H1 (cell line): ENCODE measurements around the gene FARS2. TPM values are rescaled to one million over a fixed set of nuclear protein-coding genes. Genes with fewer than 3 reads are reported as not detected.

Source experiments
- CTCF ChIA-PET: fragments of 300-600 bp; sonication (Branson Sonifier 250); formaldehyde crosslinking; loops from one replicate; lab custom pipeline; 2021; ENCODE audit not compliant: partially characterized antibody; lab: Charles Lee
- POLR2A ChIA-PET: fragments of 300-600 bp; sonication (Branson Sonifier 250); formaldehyde crosslinking; loops from one replicate; lab custom pipeline; 2021; ENCODE audit warnings: inconsistent platforms; ENCODE audit not compliant: partially characterized antibody; lab: Charles Lee
- DNase-seq, 2 experiments: peaks; one replicate each; pipeline versions ENCODE4 v3.0.0 to v3.0.0-alpha.2; 2010 to 2022; ENCODE audit warnings: low spot score in 2 of 2, low read depth in 1 of 2, mixed read lengths in 1 of 2
- FAIRE-seq: peaks from 2 replicates; lab custom pipeline; 2011; peaks lifted over from hg19 to GRCh38; lab: Jason Lieb, UNC
- H2AFZ ChIP-seq: 2 replicates; pipeline ENCODE4 v1.8.1; 2012; ENCODE audit warnings: low read length, inconsistent platforms
- H2AK5ac ChIP-seq: 2 replicates; pipeline ENCODE4 v1.6.1; 2013; ENCODE audit warnings: low read depth, low read length
- H2BK120ac ChIP-seq: replicated peaks from 2 replicates; pipeline ENCODE3; 2013; ENCODE audit warnings: low read depth, low read length, inconsistent platforms
- H2BK12ac ChIP-seq: 2 replicates; pipeline ENCODE4 v1.6.1; 2013; ENCODE audit warnings: low read depth, low read length
- H2BK15ac ChIP-seq: 2 replicates; pipeline ENCODE4 v1.6.1; 2013; ENCODE audit warnings: low read length
- H2BK20ac ChIP-seq: 2 replicates; pipeline ENCODE4 v1.6.1; 2013; ENCODE audit warnings: low read length
- H2BK5ac ChIP-seq: 2 replicates; pipeline ENCODE4 v1.6.1; 2013; ENCODE audit warnings: low read depth, low read length
- H3K14ac ChIP-seq: 2 replicates; pipeline ENCODE4 v1.6.1; 2013; ENCODE audit warnings: inconsistent platforms; ENCODE audit not compliant: insufficient read length
- H3K18ac ChIP-seq: 2 replicates; pipeline ENCODE4 v1.6.1; 2013; ENCODE audit warnings: low read length; ENCODE audit errors: extremely low read depth
- H3K23ac ChIP-seq: 2 replicates; pipeline ENCODE4 v1.6.1; 2013; ENCODE audit warnings: inconsistent platforms; ENCODE audit not compliant: insufficient read length
- H3K23me2 ChIP-seq: 2 replicates; pipeline ENCODE4 v1.6.1; 2013; ENCODE audit warnings: low read depth, low read length
- H3K27ac ChIP-seq: 2 replicates; pipeline ENCODE4 v1.6.1; 2011; ENCODE audit warnings: low read depth, low read length, inconsistent platforms
- H3K27me3 ChIP-seq, 4 experiments: replicated peaks in 1 of 4; 1 replicate in 1 of 4; 2 replicates in 3 of 4; pipeline versions ENCODE4 v1.6.1 to v1.8.1; 2011 to 2013; ENCODE audit warnings: low read length in 3 of 4, mild to moderate bottlenecking in 3 of 4, inconsistent platforms in 2 of 4, mixed read lengths in 2 of 4, moderate library complexity in 1 of 4; ENCODE audit not compliant: control insufficient read depth in 3 of 4, insufficient read depth in 3 of 4; ENCODE audit errors: extremely low read depth in 1 of 4
- H3K36me3 ChIP-seq, 4 experiments: 2 replicates each; pipeline versions ENCODE4 v1.6.1 to v1.8.1; 2011 to 2013; ENCODE audit warnings: mild to moderate bottlenecking in 4 of 4, low read length in 3 of 4, moderate library complexity in 2 of 4, control low read depth in 1 of 4, inconsistent platforms in 1 of 4; ENCODE audit not compliant: insufficient read depth in 4 of 4, control insufficient read depth in 2 of 4
- H3K4ac ChIP-seq: replicated peaks from 2 replicates; pipeline ENCODE3; 2013; ENCODE audit warnings: low read length, low read depth, mixed read lengths, inconsistent platforms; ENCODE audit not compliant: insufficient read length
- H3K4me1 ChIP-seq, 4 experiments: replicated peaks in 1 of 4; 1 replicate in 1 of 4; 2 replicates in 3 of 4; pipeline versions ENCODE4 v1.6.1 to v1.8.1; 2011 to 2013; ENCODE audit warnings: low read length in 3 of 4, inconsistent platforms in 2 of 4, mixed read lengths in 1 of 4; ENCODE audit not compliant: insufficient read depth in 4 of 4, control insufficient read depth in 3 of 4
- H3K4me2 ChIP-seq, 2 experiments: 2 replicates each; pipeline versions ENCODE4 v1.6.1 to v1.8.1; 2011 to 2013; ENCODE audit warnings: low read depth in 2 of 2, low read length in 2 of 2, control low read depth in 1 of 2, inconsistent platforms in 1 of 2, mild to moderate bottlenecking in 1 of 2; ENCODE audit not compliant: insufficient read depth in 1 of 2
- H3K4me3 ChIP-seq, 4 experiments: fragments of 200-600, 300-600 bp in 1 of 4; sonication (generic), shearing (Covaris generic), sonication (Bioruptor Twin) in 1 of 4; 2 replicates each; pipeline versions ENCODE4 v1.5.1 to v1.8.1; 2011 to 2016; ENCODE audit warnings: low read length in 4 of 4, low read depth in 3 of 4, control low read depth in 2 of 4, inconsistent platforms in 2 of 4, mild to moderate bottlenecking in 2 of 4, mixed read lengths in 1 of 4, moderate library complexity in 1 of 4; ENCODE audit not compliant: insufficient read depth in 2 of 4; ENCODE audit errors: extremely low read depth in 1 of 4
- H3K56ac ChIP-seq: replicated peaks from 2 replicates; pipeline ENCODE3; 2013; ENCODE audit warnings: low read depth, mild to moderate bottlenecking, mixed read lengths, low read length, inconsistent platforms; ENCODE audit not compliant: insufficient read length
- H3K79me1 ChIP-seq: 2 replicates; pipeline ENCODE4 v1.6.1; 2013; ENCODE audit warnings: low read depth, low read length, control low read depth
- H3K79me2 ChIP-seq, 2 experiments: 2 replicates each; pipeline versions ENCODE4 v1.6.1 to v1.8.1; 2012 to 2013; ENCODE audit warnings: low read length in 2 of 2, mild to moderate bottlenecking in 2 of 2, inconsistent platforms in 1 of 2; ENCODE audit not compliant: insufficient read depth in 2 of 2, control insufficient read depth in 1 of 2
- H3K9ac ChIP-seq, 4 experiments: replicated peaks in 1 of 4; 1 replicate in 1 of 4; 2 replicates in 3 of 4; pipeline versions ENCODE4 v1.6.1 to v1.8.1; 2011 to 2013; ENCODE audit warnings: low read depth in 3 of 4, low read length in 3 of 4, control low read depth in 2 of 4, mild to moderate bottlenecking in 2 of 4, moderate library complexity in 2 of 4, inconsistent platforms in 1 of 4; ENCODE audit errors: extremely low read depth in 1 of 4
- H3K9me3 ChIP-seq, 2 experiments: 2 replicates each; pipeline versions ENCODE4 v1.6.1 to v1.8.1; 2012 to 2013; ENCODE audit warnings: mild to moderate bottlenecking in 2 of 2, moderate library complexity in 2 of 2, control low read depth in 1 of 2, inconsistent platforms in 1 of 2, low read depth in 1 of 2, low read length in 1 of 2, mixed read lengths in 1 of 2; ENCODE audit not compliant: insufficient read depth in 2 of 2
- H4K20me1 ChIP-seq, 2 experiments: replicated peaks in 1 of 2; 2 replicates each; pipeline versions ENCODE3 to v1.8.1; 2011 to 2013; ENCODE audit warnings: inconsistent platforms in 2 of 2, low read length in 2 of 2, mild to moderate bottlenecking in 1 of 2; ENCODE audit not compliant: insufficient read depth in 2 of 2, control insufficient read depth in 1 of 2
- H4K5ac ChIP-seq: 2 replicates; pipeline ENCODE4 v1.6.1; 2013; ENCODE audit warnings: low read length, low read depth, mixed read lengths, inconsistent platforms; ENCODE audit not compliant: insufficient read length
- H4K8ac ChIP-seq: 2 replicates; pipeline ENCODE4 v1.8.0; 2013; ENCODE audit warnings: mild to moderate bottlenecking, moderate library complexity, low read length, inconsistent platforms; ENCODE audit not compliant: insufficient read depth; ENCODE audit errors: extremely low read depth
- H4K91ac ChIP-seq: replicated peaks from 2 replicates; pipeline ENCODE3; 2013; ENCODE audit warnings: low read length, mixed read lengths, inconsistent platforms; ENCODE audit not compliant: insufficient read length
- BCL11A ChIP-seq, 2 experiments: IDR thresholded peaks; one replicate each; pipeline ENCODE4 v1.6.1; 2011; ENCODE audit warnings: low read depth in 2 of 2, low read length in 2 of 2, mild to moderate bottlenecking in 2 of 2
- CREB1 ChIP-seq: IDR thresholded peaks from 2 replicates; pipeline ENCODE4 v1.6.1; 2012; ENCODE audit warnings: inconsistent platforms
- EZH2 ChIP-seq: fragments of 200-600 bp; sonication (generic); IDR thresholded peaks from 2 replicates; pipeline ENCODE4 v1.7.1; 2012; ENCODE audit warnings: low read depth, mild to moderate bottlenecking, moderate library complexity, low read length, inconsistent platforms; ENCODE audit not compliant: severe bottlenecking
- JUND ChIP-seq: IDR thresholded peaks from 2 replicates; pipeline ENCODE4 v1.6.1; 2011; ENCODE audit warnings: mild to moderate bottlenecking, improper control_type of control experiment, low read length
- KDM1A ChIP-seq: fragments of 200-600, 300-600 bp; sonication (generic); IDR thresholded peaks from 2 replicates; pipeline ENCODE4 v1.7.1; 2016; ENCODE audit warnings: mild to moderate bottlenecking, low read length, borderline replicate concordance
- NANOG ChIP-seq: IDR thresholded peaks from 2 replicates; pipeline ENCODE4 v1.6.1; 2011; ENCODE audit warnings: low read length, low read depth, mild to moderate bottlenecking, inconsistent platforms; ENCODE audit not compliant: insufficient read depth, poor library complexity, severe bottlenecking
- RNF2 ChIP-seq: fragments of 200-900, 300-1000 bp; sonication (generic); IDR thresholded peaks from 2 replicates; pipeline ENCODE4 v1.7.1; 2016; ENCODE audit warnings: borderline replicate concordance, low read depth, mild to moderate bottlenecking, antibody characterized with exemption, low read length; ENCODE audit not compliant: poor library complexity, severe bottlenecking; ENCODE audit errors: missing control alignments
- SIN3A ChIP-seq, 2 experiments: IDR thresholded peaks in 1 of 2; conservative IDR thresholded peaks in 1 of 2; 2 replicates each; pipeline ENCODE4 v1.6.1; 2011 to 2012; ENCODE audit warnings: low read length in 2 of 2, improper control_type of control experiment in 1 of 2, low read depth in 1 of 2, mild to moderate bottlenecking in 1 of 2
- TCF12 ChIP-seq: IDR thresholded peaks from 2 replicates; pipeline ENCODE4 v1.6.1; 2011; ENCODE audit warnings: low read depth, mild to moderate bottlenecking, low read length
- YY1 ChIP-seq: IDR thresholded peaks from 2 replicates; pipeline ENCODE4 v1.6.1; 2011; ENCODE audit warnings: low read depth, mild to moderate bottlenecking, low read length
- WGBS, 2 experiments: shearing (Covaris generic) in 1 of 2; methylation state at CpG; one replicate each; pipeline versions ENCODE4 v1.1.6 to v1.1.7; 2013 to 2015; ENCODE audit warnings: low lambda C conversion rate in 2 of 2, mixed read lengths in 2 of 2, inconsistent platforms in 1 of 2, low coverage in 1 of 2, missing lambda C conversion rate in 1 of 2; ENCODE audit not compliant: insufficient replicate concordance in 2 of 2, insufficient coverage in 1 of 2, insufficient read length in 1 of 2; ENCODE audit errors: extremely low coverage in 1 of 2, missing lambda C conversion rate in 1 of 2; 5-methylcytosine and 5-hydroxymethylcytosine counted together
- polyA plus RNA-seq, 7 experiments: library from polyadenylated mRNA; depleted of rRNA in 3 of 7; stranded (reverse) in 5 of 7; unstranded in 2 of 7; fragments of >200 nt in 5 of 7; fragments of 200-250 nt in 2 of 7; gene quantifications; 1 replicate in 5 of 7; 2 replicates in 1 of 7; 4 replicates in 1 of 7; pipeline versions ENCODE4 v1.2.1 to v1.2.3, GENCODE V29; 2011 to 2013; ENCODE audit warnings: missing spikeins in 2 of 7, mixed read lengths in 2 of 7
- total RNA-seq: library from RNA; stranded (reverse); fragmentation: NEBNext Ultra II Directional; extraction: Animal tissue kit (Norgen Biotek cat#: 25700); gene quantifications from 2 replicates; pipeline ENCODE4 v1.2.1, GENCODE V29; 2021
- TF ChIP-seq, protein P1 (sequence below): IDR thresholded peaks from 2 replicates; pipeline ENCODE4 v1.6.1; 2012; ENCODE audit warnings: inconsistent platforms

The FARS2 gene
- total and polyA plus RNA-seq, 2 of the 8 experiments (the other 6 are each of a cell fraction or from before 2014, with no cell fraction given): 11.7 to 14.4 TPM

DNA sequence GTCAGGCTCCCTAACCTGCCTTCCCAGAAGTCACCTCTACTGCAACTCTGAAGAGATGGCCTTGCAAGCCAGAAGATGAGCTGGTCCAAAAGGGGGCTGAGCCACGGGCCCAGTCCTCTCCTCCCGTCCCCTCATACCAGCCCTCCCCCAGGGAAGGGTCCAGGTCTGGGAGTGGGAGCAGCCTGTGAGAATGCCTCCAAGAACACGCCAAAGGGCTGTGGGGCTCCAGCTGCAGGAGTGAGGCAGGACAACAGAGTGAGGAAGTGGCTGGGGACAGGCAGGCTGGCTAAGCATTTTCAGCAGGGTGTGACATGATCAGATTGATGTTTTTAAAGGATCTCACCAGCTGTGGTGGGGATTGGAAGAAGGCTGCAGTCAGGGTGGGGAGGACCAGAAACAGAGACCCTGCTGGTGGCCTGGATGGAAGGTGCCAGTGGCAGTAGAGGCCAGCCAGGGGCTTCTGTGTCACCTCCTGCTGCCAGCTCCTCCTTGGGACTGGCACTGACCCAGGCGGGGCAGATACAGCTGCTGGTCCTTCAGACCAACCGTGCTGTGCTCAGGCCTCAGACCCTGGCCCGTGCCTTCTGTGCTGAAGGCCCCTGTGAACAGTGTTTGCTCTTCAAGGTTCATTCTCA lies 487.8 kb downstream of the FARS2 start:
- Histone ChIP-seq H3K79me2 (no peaks in the 10 kb centered on the region), H3K27me3 (no peaks in the 10 kb centered on the region), H3K18ac (no peak overlapping the region), H4K8ac (0 out of 2 replicates have a peak overlapping the region, but pooled peaks have one; percentile 62), H2BK20ac (no peak overlapping the region), H3K4ac (no peak overlapping the region), H3K23ac (no peak overlapping the region), H4K20me1 (no peaks in the 10 kb centered on the region), H4K5ac (no peak overlapping the region), H2BK15ac (no peak overlapping the region), H4K91ac (no peak overlapping the region), H2BK12ac (no peak overlapping the region), H3K14ac (no peak overlapping the region), H3K27ac (no peak overlapping the region), H3K9me3 (peaks cover under 1 to 2% of the 10 kb centered on the region in 2 experiments; a peak in 3 of 4 replicates), H3K4me1 (peaks cover 0 to 6% (median 3%) of the 10 kb centered on the region in 4 experiments; a peak in 4 of 7 replicates), H3K4me3 (no peak overlapping the region), H2AFZ (no peak overlapping the region), H3K9ac (no peak overlapping the region), H3K79me1 (no peaks in the 10 kb centered on the region), H3K4me2 (no peak overlapping the region), H2AK5ac (peak overlapping the region; percentile 29; the same call in 1 of the 2 replicates), H3K23me2 (no peaks in the 10 kb centered on the region), H3K36me3 (0 out of 8 replicates have a peak, but pooled peaks cover 0 to 1% (median 0%) of the 10 kb centered on the region in 4 experiments), H2BK120ac (no peak overlapping the region), H2BK5ac (no peak overlapping the region), H3K56ac (no peak overlapping the region)
- FAIRE-seq (no peak), DNase-seq (no peak)
- 79% methylated on average over 6 of the region's 6 CpGs; no CpG with 5 or more reads in 1 of the 2 experiments for WGBS, 2 experiments
- ChIA-PET CTCF (interaction anchor here (1.2 to 2.7 kb wide), 3 partner anchors 16 to 251 kb away, joined by 3 to 12 read pairs (median 3); no protein-coding TSS in a partner anchor), POLR2A (no interaction called here)
- no peak for TF ChIP-seq NANOG
- TF ChIP-seq, protein P1, sequence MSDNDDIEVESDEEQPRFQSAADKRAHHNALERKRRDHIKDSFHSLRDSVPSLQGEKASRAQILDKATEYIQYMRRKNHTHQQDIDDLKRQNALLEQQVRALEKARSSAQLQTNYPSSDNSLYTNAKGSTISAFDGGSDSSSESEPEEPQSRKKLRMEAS: no peak
- TF ChIP-seq RNF2: no peak
- no peak for TF ChIP-seq CREB1
- TF ChIP-seq JUND: no peak
- no peak for TF ChIP-seq KDM1A
- no peak for TF ChIP-seq BCL11A (IDR thresholded peaks at IDR 0.05; ENCODE audit: low read depth in 2 of 2, low read length in 2 of 2)
- no peak for TF ChIP-seq TCF12
- TF ChIP-seq EZH2: no peak
- TF ChIP-seq YY1: no peak
- TF ChIP-seq SIN3A (conservative IDR thresholded peaks at IDR 0.05 in 1 of 2, IDR thresholded peaks at IDR 0.05 in 1 of 2; ENCODE audit: low read depth in 1 of 2, low read length in 2 of 2): no peak
